Transverse colon (tissue), 4 donors: ENCODE data around the gene NUMA1. TPM values are rescaled to one million over a fixed set of nuclear protein-coding genes. Genes with fewer than 3 reads are reported as not detected.

Experiments
- DNase-seq: peaks from one replicate; pipeline ENCODE4 v3.0.0-alpha.2; 2019
- H3K27ac ChIP-seq, 4 donors: fragments of 200-600 bp; sonication (generic); 2 replicates each; pipeline ENCODE4 v1.5.1; 2016 to 2018; ENCODE audit warnings: inconsistent platforms in 4 of 4
- H3K27me3 ChIP-seq: fragments of 200-600 bp; sonication (generic); 2 replicates; pipeline ENCODE4 v1.5.1; 2017; ENCODE audit warnings: inconsistent platforms
- H3K36me3 ChIP-seq, 4 donors: fragments of 200-600 bp; sonication (generic); 2 replicates each; pipeline ENCODE4 v1.5.1; 2017 to 2019; ENCODE audit warnings: inconsistent platforms in 4 of 4
- H3K4me1 ChIP-seq, 4 donors: fragments of 200-600 bp; sonication (generic); 2 replicates each; pipeline ENCODE4 v1.5.1; 2017 to 2020; ENCODE audit warnings: inconsistent platforms in 4 of 4
- H3K4me3 ChIP-seq, 4 donors: fragments of 200-600 bp; sonication (generic); 1 replicate in 1 of 4; 2 replicates in 3 of 4; pipeline versions ENCODE4 v1.5.1 to v1.6.1; 2017 to 2019; ENCODE audit warnings: inconsistent platforms in 4 of 4
- H3K9me3 ChIP-seq, 2 donors: fragments of 200-600 bp; sonication (generic); 2 replicates each; pipeline ENCODE4 v1.5.1; 2017 to 2019; ENCODE audit warnings: inconsistent platforms in 2 of 2
- EP300 ChIP-seq: sonication (generic); formaldehyde crosslinking; IDR thresholded peaks from one replicate; pipeline ENCODE4 v1.6.1; 2017; ENCODE audit warnings: antibody characterized with exemption, low read depth
- POLR2A ChIP-seq: fragments of 450-650 bp; IDR thresholded peaks from one replicate; pipeline ENCODE4 v1.6.1; 2016; ENCODE audit warnings: antibody characterized with exemption, mild to moderate bottlenecking, moderate library complexity
- POLR2AphosphoS5 ChIP-seq, 3 donors: sonication (generic); formaldehyde crosslinking; IDR thresholded peaks; one replicate each; pipeline ENCODE4 v1.6.1; 2016; ENCODE audit warnings: antibody characterized with exemption in 3 of 3
- WGBS, 2 donors: methylation state at CpG; one replicate each; pipeline ENCODE4 v1.1.5; 2018; ENCODE audit warnings: low coverage in 1 of 2; 5-methylcytosine and 5-hydroxymethylcytosine counted together
- in situ Hi-C, 4 donors: fragments of 200-750 bp; cut with MboI; loops; one replicate each; pipeline versions ENCODE4 v1.15.0 to v1.15.1; 2017; ENCODE audit warnings: low sequenced_read_pairs in 3 of 4, low pct_ligation_motif_present in 1 of 4, low pct_unique_long_range_greater_than_20kb in 1 of 4
- intact Hi-C: fragments of 100-400 bp; cut with DNase I; formaldehyde crosslinking; loops from one replicate; pipeline ENCODE4 v1.15.1; 2023; ENCODE audit warnings: low total_unique reads
- total RNA-seq, 4 donors: library from RNA; depleted of rRNA; stranded (reverse); fragments of >200 nt; gene quantifications; one replicate each; pipeline ENCODE4 v1.1.0, GENCODE V29; 2016
- TF ChIP-seq, protein P1 (sequence below), 5 experiments: fragments of 200-600 bp in 3 of 5; fragments of 450-650 bp in 2 of 5; sonication (generic) in 3 of 5; IDR thresholded peaks; 1 replicate in 2 of 5; 2 replicates in 3 of 5; pipeline ENCODE4 v1.5.1; 2016 to 2017; ENCODE audit warnings: antibody characterized with exemption in 5 of 5, inconsistent platforms in 3 of 5, mild to moderate bottlenecking in 2 of 5, moderate library complexity in 1 of 5

Gene NUMA1
- total RNA-seq, 4 donors from 2014 or later, result 323 to 520 (median 419) TPM

DNA sequence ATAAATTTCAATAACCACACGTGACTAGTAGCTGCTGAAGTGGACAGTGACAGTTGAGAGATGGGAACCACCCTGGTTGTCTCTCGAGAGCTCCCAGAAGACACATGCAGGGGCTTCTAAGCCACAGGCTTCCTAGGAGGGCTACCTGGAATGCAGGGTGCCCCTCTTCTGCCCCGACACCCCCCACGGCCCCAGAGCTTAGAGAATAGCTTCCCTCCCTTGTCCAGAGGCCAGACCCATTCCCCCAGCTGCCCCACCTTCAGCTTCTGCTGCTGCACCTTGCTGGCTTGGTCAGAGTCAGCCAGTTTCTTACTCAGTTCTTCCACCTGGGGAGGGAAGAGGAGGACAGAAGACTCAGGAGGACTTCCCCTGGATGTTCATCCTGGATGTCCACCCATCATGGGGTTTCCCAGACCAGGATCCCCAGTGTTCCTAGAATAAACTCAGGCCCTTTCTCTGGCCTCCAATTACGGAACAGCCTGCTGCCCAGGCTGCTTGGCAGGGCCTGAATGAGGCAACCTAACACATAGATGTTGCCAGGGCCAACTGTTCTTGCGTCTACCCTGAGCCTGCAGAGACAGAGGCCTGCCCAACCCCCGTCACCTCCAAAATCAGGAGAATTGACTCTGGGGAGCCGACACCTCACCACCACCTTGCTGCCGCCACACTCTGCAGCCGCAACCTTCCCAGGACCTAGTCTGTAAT is 69.7 kb downstream of the NUMA1 start:
- H3K27ac ChIP-seq, result no peak overlapping the region

DNA sequence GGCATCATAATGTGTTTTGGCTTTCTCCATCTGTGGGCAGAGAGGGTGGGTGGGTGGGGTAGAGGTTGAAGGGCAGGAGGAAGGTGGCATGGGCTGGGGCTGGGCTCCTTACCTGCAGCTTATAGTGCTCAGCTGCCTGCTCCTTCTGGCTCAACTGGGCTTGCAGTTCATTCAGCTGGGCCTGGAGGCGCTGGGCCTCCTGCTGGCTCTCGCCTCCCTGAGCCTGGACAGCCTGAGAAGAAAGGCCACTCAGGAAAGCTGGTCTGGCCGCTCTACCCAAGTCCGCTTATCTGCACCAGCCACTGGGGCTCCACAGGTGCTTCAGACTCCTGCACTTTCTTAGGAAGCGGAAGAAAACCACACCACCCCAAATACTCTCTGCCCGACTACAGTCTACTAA is 71.2 kb downstream of the NUMA1 start:
- in situ Hi-C loops, result no loop called here

More for the DNA sequence above, 69.7 kb downstream of the NUMA1 start:
- H3K9me3 ChIP-seq, result no peaks in the 10 kb centered on the region
- no peak overlapping the region for H3K4me3 ChIP-seq
- TF ChIP-seq, protein P1, sequence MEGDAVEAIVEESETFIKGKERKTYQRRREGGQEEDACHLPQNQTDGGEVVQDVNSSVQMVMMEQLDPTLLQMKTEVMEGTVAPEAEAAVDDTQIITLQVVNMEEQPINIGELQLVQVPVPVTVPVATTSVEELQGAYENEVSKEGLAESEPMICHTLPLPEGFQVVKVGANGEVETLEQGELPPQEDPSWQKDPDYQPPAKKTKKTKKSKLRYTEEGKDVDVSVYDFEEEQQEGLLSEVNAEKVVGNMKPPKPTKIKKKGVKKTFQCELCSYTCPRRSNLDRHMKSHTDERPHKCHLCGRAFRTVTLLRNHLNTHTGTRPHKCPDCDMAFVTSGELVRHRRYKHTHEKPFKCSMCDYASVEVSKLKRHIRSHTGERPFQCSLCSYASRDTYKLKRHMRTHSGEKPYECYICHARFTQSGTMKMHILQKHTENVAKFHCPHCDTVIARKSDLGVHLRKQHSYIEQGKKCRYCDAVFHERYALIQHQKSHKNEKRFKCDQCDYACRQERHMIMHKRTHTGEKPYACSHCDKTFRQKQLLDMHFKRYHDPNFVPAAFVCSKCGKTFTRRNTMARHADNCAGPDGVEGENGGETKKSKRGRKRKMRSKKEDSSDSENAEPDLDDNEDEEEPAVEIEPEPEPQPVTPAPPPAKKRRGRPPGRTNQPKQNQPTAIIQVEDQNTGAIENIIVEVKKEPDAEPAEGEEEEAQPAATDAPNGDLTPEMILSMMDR (IDR thresholded peaks at IDR 0.05), result no peak
- no peak for TF ChIP-seq POLR2A
- TF ChIP-seq EP300, result no peak
- intact Hi-C loops (no loop called here), in situ Hi-C loops (no loop called here)
- H3K4me1 ChIP-seq, result peaks cover 2 to 25% (median 12%) of the 10 kb centered on the region in 4 donors
- peaks cover 0 to 93% (median 54%) of the 10 kb centered on the region in 4 donors for H3K36me3 ChIP-seq
- no peaks in the 10 kb centered on the region for H3K27me3 ChIP-seq
- DNase-seq, result no peak
- 84 to 91% methylated on average over 3 to 10 of the region's 10 CpGs for WGBS, 2 donors

DNA sequence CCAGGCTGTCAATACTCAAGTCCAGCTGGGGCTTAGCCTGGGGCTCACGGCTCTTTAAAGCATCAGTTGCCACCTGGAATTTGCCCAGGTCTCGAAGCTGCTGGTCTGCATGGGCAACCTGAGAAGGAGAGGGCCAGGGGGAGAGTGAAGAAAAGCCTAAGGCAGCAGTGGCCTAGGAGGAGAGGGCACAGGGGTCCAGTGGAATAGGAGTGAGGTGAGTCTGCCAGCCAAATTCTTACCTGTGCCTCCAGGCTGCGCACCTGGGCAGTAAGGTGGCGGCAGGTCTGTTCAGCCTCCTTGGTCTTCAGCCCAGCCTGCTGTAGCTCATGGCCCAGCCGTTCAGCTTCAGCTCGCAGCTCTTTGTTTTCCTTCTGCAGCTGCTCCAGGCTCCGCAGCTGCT is 71.6 kb downstream of the NUMA1 start:
- 88% methylated on average over 7 of the region's 7 CpGs; no CpG with 5 or more reads in 1 of the 2 donors for WGBS, 2 donors
- H3K36me3 ChIP-seq, result peaks cover 0 to 91% (median 54%) of the 10 kb centered on the region in 4 donors

More for the DNA sequence above, 71.2 kb downstream of the NUMA1 start:
- Histone ChIP-seq H3K27me3 (no peaks in the 10 kb centered on the region), H3K36me3 (peaks cover 0 to 92% (median 54%) of the 10 kb centered on the region in 4 donors), H3K9me3 (no peaks in the 10 kb centered on the region), H3K4me3 (no peak overlapping the region), H3K27ac (no peak overlapping the region), H3K4me1 (peaks cover under 1 to 20% (median 7%) of the 10 kb centered on the region in 4 donors)
- intact Hi-C loops, result no loop called here
- DNase-seq, result no peak
- 98 to 100% methylated on average over 1 to 6 of the region's 6 CpGs for whole genome bisulfite sequencing, 2 donors
- no peak for TF ChIP-seq POLR2AphosphoS5 (IDR thresholded peaks at IDR 0.05)
- TF ChIP-seq, protein P1 (IDR thresholded peaks at IDR 0.05), result no peak

DNA sequence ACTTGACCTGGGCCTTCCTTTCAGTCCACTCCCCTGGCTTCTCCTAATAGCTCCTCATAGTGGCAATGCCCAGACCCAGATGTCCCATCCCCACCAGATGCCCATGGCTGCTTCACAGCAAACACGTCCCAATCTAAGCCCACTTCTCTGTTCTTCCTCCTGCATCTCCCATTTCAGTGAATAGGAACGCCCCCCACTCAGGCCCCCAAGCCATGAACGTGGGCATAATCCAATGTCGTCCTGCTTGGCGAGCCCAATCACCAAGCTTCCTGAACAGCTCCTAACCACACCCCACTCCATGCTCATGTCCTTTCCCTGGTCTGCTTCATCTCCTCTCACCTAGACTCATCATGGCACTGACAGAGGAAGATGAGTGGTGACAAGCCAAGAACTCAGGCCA is 72.8 kb downstream of the NUMA1 start:
- Histone ChIP-seq H3K4me3 (no peak overlapping the region), H3K27ac (no peak overlapping the region), H3K9me3 (no peaks in the 10 kb centered on the region), H3K4me1 (peaks cover 0 to 7% (median 1%) of the 10 kb centered on the region in 4 donors), H3K36me3 (peaks cover 0 to 90% (median 53%) of the 10 kb centered on the region in 4 donors), H3K27me3 (no peaks in the 10 kb centered on the region)
- DNase-seq, result no peak
- TF ChIP-seq POLR2AphosphoS5 (IDR thresholded peaks at IDR 0.05) (no peak), EP300 (no peak), POLR2A (no peak)
- TF ChIP-seq, protein P1 (IDR thresholded peaks at IDR 0.05), result no peak
- intact Hi-C loops (no loop called here), in situ Hi-C loops (no loop called here)
- 89 to 100% methylated on average over 2 to 5 of the region's 5 CpGs for WGBS, 2 donors

More for the DNA sequence above, 71.6 kb downstream of the NUMA1 start:
- DNase-seq, result no peak
- Histone ChIP-seq H3K27ac (no peak overlapping the region), H3K4me3 (no peak overlapping the region), H3K9me3 (no peaks in the 10 kb centered on the region), H3K27me3 (no peaks in the 10 kb centered on the region), H3K4me1 (peaks cover 0 to 17% (median 5%) of the 10 kb centered on the region in 4 donors)
- in situ Hi-C loops, result no loop called here
- intact Hi-C loops, result no loop called here
- TF ChIP-seq POLR2A, result no peak
- TF ChIP-seq EP300, result no peak
- TF ChIP-seq, protein P1 (IDR thresholded peaks at IDR 0.05), result no peak
- TF ChIP-seq POLR2AphosphoS5 (IDR thresholded peaks at IDR 0.05), result no peak
